A549 (cell line): Measurements from ENCODE around the gene CUL4B.
A peak's percentile ranks its signal among the peaks of the same experiment; 100 is the strongest.

Experiments
- BHLHE40 ChIP-seq: IDR thresholded peaks from 2 replicates; pipeline ENCODE4 v1.6.1; 2012; ENCODE audit warnings: low read depth, low read length, inconsistent platforms
- FOXS1 ChIP-seq: fragments of 250-450 bp; sonication (Bioruptor Pico); IDR thresholded peaks from 2 replicates; pipeline ENCODE4 v1.5.0; 2020; ENCODE audit warnings: mild to moderate bottlenecking, moderate library complexity
- MAFK ChIP-seq: fragments of 450-650 bp; IDR thresholded peaks from 2 replicates; pipeline ENCODE4 v1.6.1; 2014; ENCODE audit not compliant: partially characterized antibody
- MAZ ChIP-seq: fragments of 150-350 bp; IDR thresholded peaks from 2 replicates; pipeline ENCODE4 v1.6.1; 2014; ENCODE audit warnings: antibody characterized with exemption, low read depth, low read length, borderline replicate concordance
- POLR2A ChIP-seq: IDR thresholded peaks from 2 replicates; pipeline ENCODE4 v1.6.1; 2012; ENCODE audit warnings: mild to moderate bottlenecking, low read length
- RAD21 ChIP-seq, 2 experiments: fragments of >200 bp in 1 of 2; sonication (Bioruptor Twin) in 1 of 2; formaldehyde crosslinking in 1 of 2; IDR thresholded peaks in 1 of 2; conservative IDR thresholded peaks in 1 of 2; 2 replicates in 1 of 2; 3 replicates in 1 of 2; pipeline ENCODE4 v1.6.1; 2012 to 2018; ENCODE audit warnings: inconsistent platforms in 1 of 2
- RNF2 ChIP-seq: fragments of 200-600 bp; sonication (generic); IDR thresholded peaks from 2 replicates; pipeline ENCODE4 v1.6.1; 2016; ENCODE audit warnings: low read depth, mild to moderate bottlenecking, antibody characterized with exemption, moderate library complexity, borderline replicate concordance
- TF ChIP-seq, protein P1 (sequence below): fragments of >200 bp; sonication (Bioruptor Twin); formaldehyde crosslinking; IDR thresholded peaks from 3 replicates; pipeline ENCODE4 v1.5.1; 2016
- TF ChIP-seq, protein P2 (sequence below): IDR thresholded peaks from 2 replicates; pipeline ENCODE4 v1.6.1; 2012
- TF ChIP-seq, protein P3 (sequence below): fragments of 150-350 bp; IDR thresholded peaks from 2 replicates; pipeline ENCODE4 v1.6.1; 2014; ENCODE audit warnings: low read depth, mild to moderate bottlenecking, low read length

DNA sequence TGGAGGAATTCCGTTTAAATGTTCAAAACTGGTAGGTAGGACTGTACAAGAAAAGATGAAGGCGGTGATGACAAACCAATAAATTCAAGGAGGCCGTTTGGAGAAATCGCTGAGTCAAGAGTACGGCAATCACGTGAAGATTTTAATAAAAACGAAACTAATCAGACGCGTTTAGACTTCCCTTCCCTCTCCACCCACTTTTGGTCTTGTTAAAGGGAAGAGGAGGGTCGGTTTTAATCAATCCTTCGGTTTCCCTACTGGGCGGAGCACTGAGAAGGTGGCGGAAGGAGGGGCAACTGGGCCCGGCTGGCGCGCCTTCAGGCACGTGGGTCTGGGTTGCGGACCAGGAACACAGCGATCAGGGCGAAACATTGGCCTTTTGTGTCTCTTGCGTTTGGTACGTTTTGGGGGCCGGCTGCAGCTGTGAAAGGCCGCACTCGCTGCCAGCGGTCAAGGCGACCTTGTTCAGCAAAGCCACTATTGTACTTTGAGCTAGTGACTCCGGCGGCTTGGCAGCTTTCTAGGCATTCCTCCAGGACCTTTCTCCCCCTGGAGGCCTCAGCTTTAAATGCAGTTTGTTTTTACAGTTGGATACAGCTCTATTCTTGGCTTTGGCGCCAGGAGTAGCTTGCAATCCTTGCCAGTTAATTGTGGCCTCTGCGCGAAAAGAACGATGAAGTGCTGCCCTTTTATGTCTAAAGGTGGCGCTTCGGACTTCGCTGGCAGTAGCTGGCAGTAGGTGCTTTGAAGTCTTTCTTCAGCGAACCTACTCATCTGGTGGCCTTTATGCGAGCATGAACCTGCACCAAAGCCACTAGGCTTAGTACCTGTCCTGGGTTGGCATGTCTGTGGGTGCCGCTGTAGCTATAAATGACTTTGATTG lies 74.9 kb downstream of the CUL4B start:
- TF ChIP-seq RAD21 (conservative IDR thresholded peaks at IDR 0.05 in 1 of 2, IDR thresholded peaks at IDR 0.05 in 1 of 2) (peak in 1 of 2 experiments; percentile 27; a peak in 2 of 5 replicates), FOXS1 (no peak), RNF2 (no peak), MAZ (no peak), MAFK (peak; percentile 91), POLR2A (peak; percentile 39), BHLHE40 (no peak)
- TF ChIP-seq, protein P1, sequence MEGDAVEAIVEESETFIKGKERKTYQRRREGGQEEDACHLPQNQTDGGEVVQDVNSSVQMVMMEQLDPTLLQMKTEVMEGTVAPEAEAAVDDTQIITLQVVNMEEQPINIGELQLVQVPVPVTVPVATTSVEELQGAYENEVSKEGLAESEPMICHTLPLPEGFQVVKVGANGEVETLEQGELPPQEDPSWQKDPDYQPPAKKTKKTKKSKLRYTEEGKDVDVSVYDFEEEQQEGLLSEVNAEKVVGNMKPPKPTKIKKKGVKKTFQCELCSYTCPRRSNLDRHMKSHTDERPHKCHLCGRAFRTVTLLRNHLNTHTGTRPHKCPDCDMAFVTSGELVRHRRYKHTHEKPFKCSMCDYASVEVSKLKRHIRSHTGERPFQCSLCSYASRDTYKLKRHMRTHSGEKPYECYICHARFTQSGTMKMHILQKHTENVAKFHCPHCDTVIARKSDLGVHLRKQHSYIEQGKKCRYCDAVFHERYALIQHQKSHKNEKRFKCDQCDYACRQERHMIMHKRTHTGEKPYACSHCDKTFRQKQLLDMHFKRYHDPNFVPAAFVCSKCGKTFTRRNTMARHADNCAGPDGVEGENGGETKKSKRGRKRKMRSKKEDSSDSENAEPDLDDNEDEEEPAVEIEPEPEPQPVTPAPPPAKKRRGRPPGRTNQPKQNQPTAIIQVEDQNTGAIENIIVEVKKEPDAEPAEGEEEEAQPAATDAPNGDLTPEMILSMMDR: no peak; the same call in none of the 3 replicates
- TF ChIP-seq, protein P2, sequence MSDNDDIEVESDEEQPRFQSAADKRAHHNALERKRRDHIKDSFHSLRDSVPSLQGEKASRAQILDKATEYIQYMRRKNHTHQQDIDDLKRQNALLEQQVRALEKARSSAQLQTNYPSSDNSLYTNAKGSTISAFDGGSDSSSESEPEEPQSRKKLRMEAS: peak; percentile 97
- TF ChIP-seq, protein P3, sequence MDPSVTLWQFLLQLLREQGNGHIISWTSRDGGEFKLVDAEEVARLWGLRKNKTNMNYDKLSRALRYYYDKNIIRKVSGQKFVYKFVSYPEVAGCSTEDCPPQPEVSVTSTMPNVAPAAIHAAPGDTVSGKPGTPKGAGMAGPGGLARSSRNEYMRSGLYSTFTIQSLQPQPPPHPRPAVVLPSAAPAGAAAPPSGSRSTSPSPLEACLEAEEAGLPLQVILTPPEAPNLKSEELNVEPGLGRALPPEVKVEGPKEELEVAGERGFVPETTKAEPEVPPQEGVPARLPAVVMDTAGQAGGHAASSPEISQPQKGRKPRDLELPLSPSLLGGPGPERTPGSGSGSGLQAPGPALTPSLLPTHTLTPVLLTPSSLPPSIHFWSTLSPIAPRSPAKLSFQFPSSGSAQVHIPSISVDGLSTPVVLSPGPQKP: no peak
